Measurements from ENCODE around the gene FBLN7. TPM values are rescaled to one million over a fixed set of nuclear protein-coding genes. Genes with fewer than 3 reads are reported as not detected.

Gene FBLN7
- total RNA-seq (1 to 10 TPM; 2.1 to 2.2 TPM), polyA plus RNA-seq (1.4 TPM)

GRCh38 chr2:112138159-112139032, at the start of gene FBLN7:
Gene FBLN7 (plus strand): TSS chr2:112138385. CDS start chr2:112138656, 271 bp downstream.
- Histone ChIP-seq H3K36me3 (ENCODE audit: insufficient read depth, low read length) (no peaks in the 10 kb centered on the region), H3K4me1 (ENCODE audit: insufficient read depth, low read length) (no peaks in the 10 kb centered on the region), H3K27me3 (ENCODE audit: insufficient read depth, low read length, poor library complexity, severe bottlenecking) (peaks cover 4% of the 10 kb centered on the region), H3K27ac (ENCODE audit: low read depth, low read length) (no peak within 1 kb of the TSS), H3K9me3 (ENCODE audit: low read length) (no peaks in the 10 kb centered on the region), H3K4me3 (ENCODE audit: low read length) (peak within 1 kb of the TSS; percentile 55)
- H3K4me1 Mint-ChIP-seq, result peaks cover 0 to 11% (median 1%) of the 10 kb centered on the region in 3 donors
- ChIA-PET CTCF (no interaction called here), POLR2A (no interaction called here)
- peaks cover 28 to 35% of the 10 kb centered on the region in 2 donors for H3K27me3 Mint-ChIP-seq
- peaks cover 0 to 17% (median 5%) of the 10 kb centered on the region in 3 donors for H3K36me3 Mint-ChIP-seq
- peak within 1 kb of the TSS in 5 of 7 donors; percentile 41 to 70 (median 54) for H3K4me3 Mint-ChIP-seq
- H3K27ac Mint-ChIP-seq, result no peak within 1 kb of the TSS
- H3K9me3 Mint-ChIP-seq, result peaks cover 0 to 3% (median under 1%) of the 10 kb centered on the region in 5 donors
- no peak for DNase-seq

GRCh38 chr2:112089375-112089774, 48.8 kb upstream of the FBLN7 start:
- peaks cover 13 to 83% (median 50%) of the 10 kb centered on the region in 3 donors for H3K36me3 Mint-ChIP-seq
- CTCF ChIA-PET, result no interaction called here
- no peaks in the 10 kb centered on the region for H3K9me3 ChIP-seq (ENCODE audit: low read length)

GRCh38 chr2:112092286-112093041, 45.7 kb upstream of the FBLN7 start:
- no peaks in the 10 kb centered on the region for H3K9me3 Mint-ChIP-seq
- H3K27me3 Mint-ChIP-seq, result no peaks in the 10 kb centered on the region
- H3K36me3 ChIP-seq (ENCODE audit: insufficient read depth, low read length), result peaks cover 32% of the 10 kb centered on the region
- POLR2A ChIA-PET, result no interaction called here
- no peaks in the 10 kb centered on the region for H3K9me3 ChIP-seq (ENCODE audit: low read length)
- H3K27ac Mint-ChIP-seq, result peak overlapping the region in 6 of 8 donors; percentile 16 to 90 (median 74)
- no peaks in the 10 kb centered on the region for H3K27me3 ChIP-seq (ENCODE audit: insufficient read depth, low read length, poor library complexity, severe bottlenecking)
- DNase-seq, result no peak
- H3K4me3 ChIP-seq (ENCODE audit: low read length), result no peak overlapping the region
- peaks cover 9 to 18% (median 12%) of the 10 kb centered on the region in 3 donors for H3K4me1 Mint-ChIP-seq
- CTCF ChIA-PET, result no interaction called here
- no peak overlapping the region for H3K27ac ChIP-seq (ENCODE audit: low read depth, low read length)
- no peaks in the 10 kb centered on the region for H3K4me1 ChIP-seq (ENCODE audit: insufficient read depth, low read length)
- peaks cover 9 to 78% (median 38%) of the 10 kb centered on the region in 3 donors for H3K36me3 Mint-ChIP-seq
- no peak overlapping the region for H3K4me3 Mint-ChIP-seq

More at GRCh38 chr2:112089375-112089774, 48.8 kb upstream of the FBLN7 start:
- Mint-ChIP-seq H3K27me3 (peaks cover 0 to 2% of the 10 kb centered on the region in 2 donors), H3K9me3 (no peaks in the 10 kb centered on the region), H3K4me3 (no peak overlapping the region), H3K4me1 (peaks cover 13 to 18% (median 14%) of the 10 kb centered on the region in 3 donors), H3K27ac (peak overlapping the region in 1 of 8 donors; percentile 55)
- Histone ChIP-seq H3K4me1 (ENCODE audit: insufficient read depth, low read length) (no peaks in the 10 kb centered on the region), H3K4me3 (ENCODE audit: low read length) (no peak overlapping the region), H3K27ac (ENCODE audit: low read depth, low read length) (no peak overlapping the region), H3K36me3 (ENCODE audit: insufficient read depth, low read length) (peaks cover 44% of the 10 kb centered on the region), H3K27me3 (ENCODE audit: insufficient read depth, low read length, poor library complexity, severe bottlenecking) (no peaks in the 10 kb centered on the region)
- POLR2A ChIA-PET, result no interaction called here
- DNase-seq, result no peak

- CTCF ChIA-PET, result no interaction called here
- H3K36me3 ChIP-seq (ENCODE audit: insufficient read depth, low read length), result peaks cover 32% of the 10 kb centered on the region
Observed at GRCh38 chr2:112093216-112093615, 45.0 kb upstream of the FBLN7 start.

GRCh38 chr2:112095681-112096080, 42.5 kb upstream of the FBLN7 start:
- DNase-seq, result no peak
- Mint-ChIP-seq H3K27me3 (no peaks in the 10 kb centered on the region), H3K36me3 (peaks cover 15 to 78% (median 36%) of the 10 kb centered on the region in 3 donors), H3K9me3 (no peaks in the 10 kb centered on the region), H3K27ac (no peak overlapping the region), H3K4me1 (peaks cover 9 to 18% (median 10%) of the 10 kb centered on the region in 3 donors), H3K4me3 (no peak overlapping the region)
- ChIA-PET CTCF (no interaction called here), POLR2A (no interaction called here)
- Histone ChIP-seq H3K4me1 (ENCODE audit: insufficient read depth, low read length) (no peaks in the 10 kb centered on the region), H3K4me3 (ENCODE audit: low read length) (no peak overlapping the region), H3K9me3 (ENCODE audit: low read length) (no peaks in the 10 kb centered on the region), H3K27ac (ENCODE audit: low read depth, low read length) (no peak overlapping the region), H3K27me3 (ENCODE audit: insufficient read depth, low read length, poor library complexity, severe bottlenecking) (no peaks in the 10 kb centered on the region), H3K36me3 (ENCODE audit: insufficient read depth, low read length) (peaks cover 20% of the 10 kb centered on the region)

More at GRCh38 chr2:112093216-112093615, 45.0 kb upstream of the FBLN7 start:
- Mint-ChIP-seq H3K9me3 (no peaks in the 10 kb centered on the region), H3K27me3 (no peaks in the 10 kb centered on the region), H3K36me3 (peaks cover 11 to 77% (median 41%) of the 10 kb centered on the region in 3 donors), H3K4me1 (peaks cover 9 to 18% (median 12%) of the 10 kb centered on the region in 3 donors), H3K4me3 (no peak overlapping the region), H3K27ac (peak overlapping the region in 2 of 8 donors; percentile 50 to 83)
- POLR2A ChIA-PET, result no interaction called here
- no peak overlapping the region for H3K4me3 ChIP-seq (ENCODE audit: low read length)
- no peak for DNase-seq
- H3K4me1 ChIP-seq (ENCODE audit: insufficient read depth, low read length), result no peaks in the 10 kb centered on the region
- H3K27me3 ChIP-seq (ENCODE audit: insufficient read depth, low read length, poor library complexity, severe bottlenecking), result no peaks in the 10 kb centered on the region
- no peaks in the 10 kb centered on the region for H3K9me3 ChIP-seq (ENCODE audit: low read length)
- H3K27ac ChIP-seq (ENCODE audit: low read depth, low read length), result no peak overlapping the region

- ChIA-PET POLR2A (no interaction called here), CTCF (no interaction called here)
- Mint-ChIP-seq H3K9me3 (no peaks in the 10 kb centered on the region), H3K36me3 (peaks cover 15 to 75% (median 35%) of the 10 kb centered on the region in 3 donors), H3K4me3 (no peak overlapping the region), H3K27ac (peak overlapping the region in 1 of 8 donors; percentile 39), H3K27me3 (no peaks in the 10 kb centered on the region), H3K4me1 (peaks cover 9 to 18% (median 10%) of the 10 kb centered on the region in 3 donors)
- Histone ChIP-seq H3K36me3 (ENCODE audit: insufficient read depth, low read length) (peaks cover 20% of the 10 kb centered on the region), H3K4me1 (ENCODE audit: insufficient read depth, low read length) (no peaks in the 10 kb centered on the region), H3K9me3 (ENCODE audit: low read length) (no peaks in the 10 kb centered on the region), H3K4me3 (ENCODE audit: low read length) (no peak overlapping the region), H3K27me3 (ENCODE audit: insufficient read depth, low read length, poor library complexity, severe bottlenecking) (no peaks in the 10 kb centered on the region), H3K27ac (ENCODE audit: low read depth, low read length) (no peak overlapping the region)
- no peak for DNase-seq
Observed at GRCh38 chr2:112096098-112096497, 42.1 kb upstream of the FBLN7 start.

GRCh38 chr2:112108178-112108832, 29.9 kb upstream of the FBLN7 start:
- ChIA-PET POLR2A (no interaction called here), CTCF (no interaction called here)
- no peaks in the 10 kb centered on the region for H3K9me3 ChIP-seq (ENCODE audit: low read length)
- H3K27me3 ChIP-seq (ENCODE audit: insufficient read depth, low read length, poor library complexity, severe bottlenecking), result no peaks in the 10 kb centered on the region
- H3K27me3 Mint-ChIP-seq, result no peaks in the 10 kb centered on the region
- H3K4me1 ChIP-seq (ENCODE audit: insufficient read depth, low read length), result no peaks in the 10 kb centered on the region
- H3K9me3 Mint-ChIP-seq, result peaks cover 4 to 17% (median 13%) of the 10 kb centered on the region in 5 donors
- no peak for DNase-seq
- peak overlapping the region; percentile 6 for H3K27ac ChIP-seq (ENCODE audit: low read depth, low read length)
- H3K4me3 ChIP-seq (ENCODE audit: low read length), result no peak overlapping the region
- no peaks in the 10 kb centered on the region for H3K4me1 Mint-ChIP-seq
- H3K36me3 ChIP-seq (ENCODE audit: insufficient read depth, low read length), result peaks cover 33% of the 10 kb centered on the region
- no peak overlapping the region for H3K4me3 Mint-ChIP-seq
- H3K27ac Mint-ChIP-seq, result peak overlapping the region in 1 of 8 donors; percentile 6
- H3K36me3 Mint-ChIP-seq, result peaks cover 57 to 92% (median 64%) of the 10 kb centered on the region in 3 donors

Data from CD8-positive, alpha-beta memory T cell (primary cell).